Neuronal stem cell (in vitro differentiated cells): ENCODE data around the gene C16orf90.
"Not testable (repeated sequence)": the region's sequence is repeated elsewhere in the genome, so short reads cannot be mapped to it uniquely, and the experiment has no call there.

Experiments
- DNase-seq: peaks from one replicate; pipeline ENCODE4 v3.0.0-alpha.2; 2013; ENCODE audit warnings: low spot score
- H2AFZ ChIP-seq: one replicate; pipeline ENCODE4 v1.6.1; 2013; ENCODE audit warnings: mild to moderate bottlenecking, low read length, inconsistent platforms
- H2AK5ac ChIP-seq: 2 replicates; pipeline ENCODE4 v1.6.1; 2013; ENCODE audit warnings: low read depth, mild to moderate bottlenecking, inconsistent platforms, low read length, moderate library complexity, mixed read lengths
- H2BK120ac ChIP-seq: 2 replicates; pipeline ENCODE4 v1.6.1; 2013; ENCODE audit warnings: low read depth, mild to moderate bottlenecking, inconsistent platforms, low read length, moderate library complexity, mixed read lengths
- H2BK12ac ChIP-seq: one replicate; pipeline ENCODE4 v1.6.1; 2013; ENCODE audit warnings: low read length, inconsistent platforms
- H2BK15ac ChIP-seq: 2 replicates; pipeline ENCODE4 v1.6.1; 2013; ENCODE audit warnings: mild to moderate bottlenecking, low read length, inconsistent platforms, mixed read lengths
- H2BK5ac ChIP-seq: one replicate; pipeline ENCODE4 v1.6.1; 2013; ENCODE audit warnings: inconsistent platforms, mild to moderate bottlenecking, low read length, moderate library complexity
- H3K14ac ChIP-seq: one replicate; pipeline ENCODE4 v1.6.1; 2013; ENCODE audit warnings: low read length, inconsistent platforms
- H3K18ac ChIP-seq: 2 replicates; pipeline ENCODE4 v1.6.1; 2013; ENCODE audit warnings: low read length, inconsistent platforms
- H3K23ac ChIP-seq: 2 replicates; pipeline ENCODE4 v1.6.1; 2013; ENCODE audit warnings: low read depth, mild to moderate bottlenecking, mixed read lengths, low read length, inconsistent platforms; ENCODE audit not compliant: poor library complexity
- H3K27ac ChIP-seq: replicated peaks from 3 replicates; pipeline ENCODE4 v1.5.1; 2013; ENCODE audit warnings: low read length, inconsistent platforms
- H3K27me3 ChIP-seq, 3 experiments: 2 replicates each; pipeline ENCODE4 v1.6.1; 2013; ENCODE audit warnings: low read length in 3 of 3, mild to moderate bottlenecking in 2 of 3, inconsistent platforms in 1 of 3, low read depth in 1 of 3, mixed read lengths in 1 of 3, moderate library complexity in 1 of 3; ENCODE audit not compliant: control insufficient read depth in 3 of 3, insufficient read depth in 3 of 3
- H3K36me3 ChIP-seq, 2 donors: replicated peaks in 1 of 2; 2 replicates each; pipeline ENCODE4 v1.6.1; 2013; ENCODE audit warnings: low read length in 2 of 2; ENCODE audit not compliant: control insufficient read depth in 2 of 2, insufficient read depth in 2 of 2
- H3K4ac ChIP-seq: 2 replicates; pipeline ENCODE4 v1.6.1; 2013; ENCODE audit warnings: inconsistent platforms, mild to moderate bottlenecking, low read length, moderate library complexity
- H3K4me1 ChIP-seq, 2 donors: 1 replicate in 1 of 2; 2 replicates in 1 of 2; pipeline ENCODE4 v1.6.1; 2013; ENCODE audit warnings: low read length in 2 of 2, low read depth in 1 of 2; ENCODE audit not compliant: control insufficient read depth in 2 of 2, insufficient read depth in 1 of 2
- H3K4me2 ChIP-seq: one replicate; pipeline ENCODE4 v1.6.1; 2013; ENCODE audit warnings: mild to moderate bottlenecking, low read length, inconsistent platforms; ENCODE audit not compliant: insufficient read depth, poor library complexity, severe bottlenecking
- H3K4me3 ChIP-seq, 2 donors: 2 replicates each; pipeline ENCODE4 v1.5.1; 2013; ENCODE audit warnings: low read length in 2 of 2, mild to moderate bottlenecking in 2 of 2, inconsistent platforms in 1 of 2, moderate library complexity in 1 of 2
- H3K79me1 ChIP-seq: one replicate; pipeline ENCODE4 v1.6.1; 2013; ENCODE audit warnings: low read depth, mild to moderate bottlenecking, inconsistent platforms, low read length, moderate library complexity
- H3K9ac ChIP-seq: one replicate; pipeline ENCODE4 v1.6.1; 2013; ENCODE audit warnings: mild to moderate bottlenecking, low read depth, low read length, inconsistent platforms; ENCODE audit not compliant: poor library complexity
- H3K9me3 ChIP-seq, 2 donors: replicated peaks in 1 of 2; 2 replicates each; pipeline versions ENCODE3 to v1.6.1; 2013; ENCODE audit warnings: low read length in 2 of 2, mild to moderate bottlenecking in 2 of 2, inconsistent platforms in 1 of 2, low read depth in 1 of 2, mixed read lengths in 1 of 2, moderate library complexity in 1 of 2; ENCODE audit not compliant: control insufficient read depth in 2 of 2, insufficient read depth in 1 of 2
- H4K8ac ChIP-seq: one replicate; pipeline ENCODE4 v1.6.1; 2013; ENCODE audit warnings: low read depth, mild to moderate bottlenecking, inconsistent platforms, low read length, moderate library complexity
- H4K91ac ChIP-seq: one replicate; pipeline ENCODE4 v1.6.1; 2013; ENCODE audit warnings: low read length, low read depth, mild to moderate bottlenecking, inconsistent platforms; ENCODE audit not compliant: poor library complexity
- WGBS, 2 donors: extraction: QIAGEN DNeasy Blood & Tissue Kit; methylation state at CpG; one replicate each; pipeline ENCODE4 v1.1.7; 2013; ENCODE audit warnings: missing lambda C conversion rate in 2 of 2, mixed read lengths in 1 of 2; ENCODE audit not compliant: insufficient read length in 2 of 2, insufficient replicate concordance in 1 of 2; ENCODE audit errors: extremely low coverage in 2 of 2; 5-methylcytosine and 5-hydroxymethylcytosine counted together

C16orf90 gene

GRCh38 chr16:3474136-3474779 lies 21.0 kb downstream of the C16orf90 start:
- Histone ChIP-seq H3K27me3 (no peaks in the 10 kb centered on the region), H2BK5ac (no peak overlapping the region), H2BK12ac (no peak overlapping the region), H3K4me3 (no peak overlapping the region), H2BK120ac (no peak overlapping the region), H2AK5ac (no peak overlapping the region), H3K9me3 (peaks cover 0 to 2% of the 10 kb centered on the region in 2 donors), H2BK15ac (no peak overlapping the region), H3K36me3 (peaks cover 5 to 28% of the 10 kb centered on the region in 2 donors), H3K14ac (no peak overlapping the region), H3K18ac (peak overlapping the region; percentile 48), H3K4me2 (no peak overlapping the region), H3K27ac (no peak overlapping the region), H2AFZ (no peak overlapping the region), H3K23ac (no peak overlapping the region), H4K8ac (no peak overlapping the region), H3K79me1 (peaks cover 23% of the 10 kb centered on the region), H4K91ac (no peak overlapping the region), H3K4me1 (no peaks in the 10 kb centered on the region), H3K9ac (no peak overlapping the region), H3K4ac (no peak overlapping the region)
- DNase-seq = no peak
- no CpG with 5 or more reads among the region's 16 CpGs for WGBS, 2 donors

- H3K4ac ChIP-seq, H3K9ac ChIP-seq, H3K9me3 ChIP-seq, H3K4me2 ChIP-seq, H2BK12ac ChIP-seq, H2BK120ac ChIP-seq, H4K91ac ChIP-seq, H3K4me1 ChIP-seq, H3K18ac ChIP-seq, DNase-seq, H3K27ac ChIP-seq, H3K14ac ChIP-seq, H4K8ac ChIP-seq, H2AK5ac ChIP-seq, H2BK5ac ChIP-seq, H2BK15ac ChIP-seq, H3K23ac ChIP-seq, H3K4me3 ChIP-seq, H3K27me3 ChIP-seq, H2AFZ ChIP-seq: not testable (repeated sequence)
- H3K36me3 ChIP-seq = peaks cover 5 to 23% of the 10 kb centered on the region in 2 donors
- whole genome bisulfite sequencing, 2 donors = no CpG with 5 or more reads among the region's 3 CpGs
- peaks cover 23% of the 10 kb centered on the region for H3K79me1 ChIP-seq
Observed at GRCh38 chr16:3473596-3473943, 21.7 kb downstream of the C16orf90 start.

DNA sequence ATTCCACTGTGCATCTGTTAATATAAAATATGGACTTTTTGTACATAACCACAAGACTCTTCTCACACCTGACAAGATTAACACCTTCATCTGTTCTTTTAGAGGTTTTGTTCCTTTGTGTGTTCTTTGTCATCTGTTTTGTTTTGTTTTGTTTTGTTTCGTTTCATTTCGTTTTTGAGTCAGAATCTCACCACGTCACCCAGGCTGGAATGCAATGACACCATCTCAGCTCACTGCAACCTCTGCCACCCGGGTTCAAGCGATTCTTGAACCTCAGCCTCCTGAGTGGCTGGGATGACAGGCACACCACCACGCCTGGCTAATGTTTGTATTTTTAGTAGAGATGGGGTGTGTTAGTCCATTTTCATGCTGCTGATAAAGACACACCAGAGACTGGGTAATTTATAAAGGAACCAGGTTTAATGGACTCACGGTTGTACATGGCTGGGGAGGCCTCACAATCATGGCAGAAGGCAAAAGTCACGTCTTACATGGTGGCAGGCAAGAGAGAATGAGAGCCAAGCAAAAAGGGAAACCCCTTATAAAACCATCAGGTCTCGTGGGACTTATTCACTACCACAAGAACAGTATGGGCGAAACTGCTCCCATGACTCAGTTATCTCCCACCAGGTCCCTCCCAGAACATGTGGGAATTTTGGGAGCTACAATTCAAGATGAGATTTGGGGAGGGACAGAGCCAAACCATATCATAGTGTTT lies 22.3 kb downstream of the C16orf90 start:
- Histone ChIP-seq H3K14ac (no peak overlapping the region), H2BK5ac (no peak overlapping the region), H3K4me3 (no peak overlapping the region)

DNA sequence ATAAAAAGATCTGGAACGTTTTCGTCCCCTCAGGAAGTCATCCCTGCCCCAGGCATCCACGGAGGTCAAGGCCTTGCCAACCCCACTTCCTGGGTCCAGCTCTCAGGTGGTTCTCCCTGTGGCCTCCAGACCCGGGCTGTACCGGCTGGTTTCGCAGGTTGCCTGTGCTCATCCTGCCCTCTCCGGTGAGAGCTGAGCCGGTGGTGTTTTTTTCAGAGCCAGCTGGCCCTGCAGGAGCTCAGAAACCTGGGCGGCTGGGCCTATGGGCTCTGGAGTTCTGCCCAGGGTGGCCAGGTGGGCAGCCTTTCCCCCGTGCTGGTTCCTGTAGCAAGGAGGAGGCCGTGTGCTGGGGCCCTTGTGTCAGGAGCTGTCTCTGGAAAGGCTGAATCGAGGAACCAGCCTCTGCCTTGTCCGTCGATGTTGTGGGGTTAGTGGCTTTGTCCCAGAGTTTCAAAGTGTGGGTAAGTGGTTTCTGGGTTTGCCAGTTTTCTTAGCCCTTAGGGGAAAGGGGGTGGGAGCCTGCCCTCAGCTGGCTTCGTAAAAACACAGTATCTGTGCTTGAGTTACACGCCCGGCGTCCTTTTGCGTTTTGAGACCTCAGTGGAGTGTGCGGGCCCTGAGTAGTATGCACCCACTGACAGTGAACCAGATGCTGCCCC lies 23.6 kb downstream of the C16orf90 start:
- DNase-seq = no peak
- no CpG with 5 or more reads among the region's 20 CpGs for WGBS, 2 donors
- no peak overlapping the region for H3K27ac ChIP-seq

More for the DNA sequence above, 22.3 kb downstream of the C16orf90 start:
- H2BK12ac ChIP-seq = no peak overlapping the region
- no peak overlapping the region for H3K9ac ChIP-seq
- H3K27ac ChIP-seq = no peak overlapping the region
- peaks cover 0 to 2% of the 10 kb centered on the region in 2 donors for H3K9me3 ChIP-seq
- H3K4me2 ChIP-seq = no peak overlapping the region
- no peak overlapping the region for H2AFZ ChIP-seq
- WGBS, 2 donors = no CpG with 5 or more reads among the region's 10 CpGs
- H2BK120ac ChIP-seq = no peak overlapping the region
- peaks cover 2 to 17% of the 10 kb centered on the region in 2 donors for H3K36me3 ChIP-seq
- DNase-seq = no peak
- H2AK5ac ChIP-seq = no peak overlapping the region
- H3K18ac ChIP-seq = no peak overlapping the region
- no peak overlapping the region for H4K91ac ChIP-seq
- no peak overlapping the region for H3K23ac ChIP-seq
- peaks cover 0 to 4% of the 10 kb centered on the region in 2 donors for H3K4me1 ChIP-seq
- no peak overlapping the region for H3K4ac ChIP-seq
- peaks cover 23% of the 10 kb centered on the region for H3K79me1 ChIP-seq
- H3K27me3 ChIP-seq = no peaks in the 10 kb centered on the region
- H4K8ac ChIP-seq = no peak overlapping the region
- no peak overlapping the region for H2BK15ac ChIP-seq

More for the DNA sequence above, 23.6 kb downstream of the C16orf90 start:
- H3K14ac ChIP-seq = no peak overlapping the region
- no peak overlapping the region for H3K18ac ChIP-seq
- H3K79me1 ChIP-seq = peaks cover 27% of the 10 kb centered on the region
- H3K4ac ChIP-seq = no peak overlapping the region
- H3K36me3 ChIP-seq = peaks cover 4 to 22% of the 10 kb centered on the region in 2 donors
- no peak overlapping the region for H2BK12ac ChIP-seq
- H3K27me3 ChIP-seq = no peaks in the 10 kb centered on the region
- no peak overlapping the region for H4K8ac ChIP-seq
- H3K4me3 ChIP-seq = no peak overlapping the region
- no peak overlapping the region for H3K4me2 ChIP-seq
- peaks cover 0 to 3% of the 10 kb centered on the region in 2 donors for H3K9me3 ChIP-seq
- peak overlapping the region; percentile 3 for H2BK5ac ChIP-seq
- H3K23ac ChIP-seq = no peak overlapping the region
- H4K91ac ChIP-seq = no peak overlapping the region
- H3K9ac ChIP-seq = no peak overlapping the region
- H2AK5ac ChIP-seq = no peak overlapping the region
- H3K4me1 ChIP-seq = peaks cover 0 to 4% of the 10 kb centered on the region in 2 donors
- no peak overlapping the region for H2AFZ ChIP-seq
- H2BK15ac ChIP-seq = no peak overlapping the region
- H2BK120ac ChIP-seq = no peak overlapping the region
